ENCODE data around the gene FAM83B.
"Not testable (repeated sequence)": the region's sequence is repeated elsewhere in the genome, so short reads cannot be mapped to it uniquely, and the experiment has no call there.

The FAM83B gene, protein sequence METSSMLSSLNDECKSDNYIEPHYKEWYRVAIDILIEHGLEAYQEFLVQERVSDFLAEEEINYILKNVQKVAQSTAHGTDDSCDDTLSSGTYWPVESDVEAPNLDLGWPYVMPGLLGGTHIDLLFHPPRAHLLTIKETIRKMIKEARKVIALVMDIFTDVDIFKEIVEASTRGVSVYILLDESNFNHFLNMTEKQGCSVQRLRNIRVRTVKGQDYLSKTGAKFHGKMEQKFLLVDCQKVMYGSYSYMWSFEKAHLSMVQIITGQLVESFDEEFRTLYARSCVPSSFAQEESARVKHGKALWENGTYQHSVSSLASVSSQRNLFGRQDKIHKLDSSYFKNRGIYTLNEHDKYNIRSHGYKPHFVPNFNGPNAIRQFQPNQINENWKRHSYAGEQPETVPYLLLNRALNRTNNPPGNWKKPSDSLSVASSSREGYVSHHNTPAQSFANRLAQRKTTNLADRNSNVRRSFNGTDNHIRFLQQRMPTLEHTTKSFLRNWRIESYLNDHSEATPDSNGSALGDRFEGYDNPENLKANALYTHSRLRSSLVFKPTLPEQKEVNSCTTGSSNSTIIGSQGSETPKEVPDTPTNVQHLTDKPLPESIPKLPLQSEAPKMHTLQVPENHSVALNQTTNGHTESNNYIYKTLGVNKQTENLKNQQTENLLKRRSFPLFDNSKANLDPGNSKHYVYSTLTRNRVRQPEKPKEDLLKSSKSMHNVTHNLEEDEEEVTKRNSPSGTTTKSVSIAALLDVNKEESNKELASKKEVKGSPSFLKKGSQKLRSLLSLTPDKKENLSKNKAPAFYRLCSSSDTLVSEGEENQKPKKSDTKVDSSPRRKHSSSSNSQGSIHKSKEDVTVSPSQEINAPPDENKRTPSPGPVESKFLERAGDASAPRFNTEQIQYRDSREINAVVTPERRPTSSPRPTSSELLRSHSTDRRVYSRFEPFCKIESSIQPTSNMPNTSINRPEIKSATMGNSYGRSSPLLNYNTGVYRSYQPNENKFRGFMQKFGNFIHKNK

DNA sequence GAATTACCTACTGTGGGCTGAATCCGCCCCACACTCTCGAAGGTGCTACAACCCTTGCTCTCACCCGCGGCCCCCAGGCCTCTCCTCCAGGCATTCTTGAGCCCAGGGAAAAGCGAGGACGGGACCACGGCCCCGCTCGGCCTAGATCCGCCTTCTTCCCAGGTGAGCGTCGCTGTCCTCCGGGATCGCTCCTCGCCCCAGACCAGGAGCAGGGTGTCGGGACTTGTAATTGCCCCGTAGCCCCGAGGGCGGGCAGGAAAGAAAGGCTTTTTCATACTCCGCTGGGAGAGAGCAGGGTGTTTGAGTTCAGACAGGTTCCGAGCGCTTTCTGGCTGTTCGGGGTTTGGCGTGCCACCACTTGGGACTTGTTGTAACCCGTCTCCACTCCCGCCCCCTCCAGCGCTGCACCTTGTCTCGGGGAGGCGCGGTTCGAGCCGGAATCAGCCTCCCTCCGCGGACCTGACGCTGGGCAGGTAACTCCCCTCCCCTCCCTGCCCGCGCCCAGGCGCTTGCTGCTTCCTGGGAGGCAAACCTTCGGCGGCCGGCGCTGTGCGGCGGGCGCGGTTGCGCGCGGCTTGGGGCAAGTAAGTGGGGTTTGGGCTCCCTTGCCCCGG is at the start of gene FAM83B:
TSS of gene FAM83B (plus strand) at position 529 of the 614 bp plus-strand sequence. CDS start 23,476 bp downstream, outside the sequence.
- TF ChIP-seq, protein P1, sequence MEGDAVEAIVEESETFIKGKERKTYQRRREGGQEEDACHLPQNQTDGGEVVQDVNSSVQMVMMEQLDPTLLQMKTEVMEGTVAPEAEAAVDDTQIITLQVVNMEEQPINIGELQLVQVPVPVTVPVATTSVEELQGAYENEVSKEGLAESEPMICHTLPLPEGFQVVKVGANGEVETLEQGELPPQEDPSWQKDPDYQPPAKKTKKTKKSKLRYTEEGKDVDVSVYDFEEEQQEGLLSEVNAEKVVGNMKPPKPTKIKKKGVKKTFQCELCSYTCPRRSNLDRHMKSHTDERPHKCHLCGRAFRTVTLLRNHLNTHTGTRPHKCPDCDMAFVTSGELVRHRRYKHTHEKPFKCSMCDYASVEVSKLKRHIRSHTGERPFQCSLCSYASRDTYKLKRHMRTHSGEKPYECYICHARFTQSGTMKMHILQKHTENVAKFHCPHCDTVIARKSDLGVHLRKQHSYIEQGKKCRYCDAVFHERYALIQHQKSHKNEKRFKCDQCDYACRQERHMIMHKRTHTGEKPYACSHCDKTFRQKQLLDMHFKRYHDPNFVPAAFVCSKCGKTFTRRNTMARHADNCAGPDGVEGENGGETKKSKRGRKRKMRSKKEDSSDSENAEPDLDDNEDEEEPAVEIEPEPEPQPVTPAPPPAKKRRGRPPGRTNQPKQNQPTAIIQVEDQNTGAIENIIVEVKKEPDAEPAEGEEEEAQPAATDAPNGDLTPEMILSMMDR (IDR thresholded peaks at IDR 0.05; ENCODE audit: insufficient read depth, low read length, poor library complexity, severe bottlenecking): no peak
- no peaks in the 10 kb centered on the region for H3K36me3 ChIP-seq (ENCODE audit: control insufficient read depth, insufficient read depth, low read length)
- H3K4me3 ChIP-seq (replicated peaks; ENCODE audit: low read depth, low read length): no peak within 1 kb of the TSS
- no peaks in the 10 kb centered on the region for H3K27me3 ChIP-seq (replicated peaks; ENCODE audit: control insufficient read depth, insufficient read depth, low read length)
- DNase-seq (ENCODE audit: extremely low read depth, insufficient read length): no peak

DNA sequence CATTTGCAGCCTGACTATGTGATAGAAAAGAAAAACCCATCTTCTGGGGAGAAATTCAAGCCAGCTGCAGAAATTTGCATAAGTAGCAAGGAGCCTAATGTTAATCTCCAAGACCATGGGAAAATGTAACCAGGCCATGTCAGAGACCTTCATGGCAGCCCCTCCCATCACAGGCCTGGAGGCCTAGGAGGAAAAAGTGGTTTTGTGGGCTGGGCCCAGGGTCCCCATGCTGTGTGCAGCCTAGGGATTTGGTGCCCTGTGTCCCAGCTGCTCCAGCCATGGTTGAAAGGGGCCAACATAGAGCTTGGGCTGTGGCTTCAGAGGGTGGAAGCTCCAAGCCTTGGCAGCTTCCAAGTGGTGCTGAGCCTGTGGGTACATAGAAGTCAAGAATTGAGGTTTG is 49.7 kb upstream of the FAM83B start:
- H3K36me3 ChIP-seq (ENCODE audit: control insufficient read depth, insufficient read depth, low read length); H3K27me3 ChIP-seq (replicated peaks; ENCODE audit: control insufficient read depth, insufficient read depth, low read length); DNase-seq (ENCODE audit: extremely low read depth, insufficient read length); H3K4me3 ChIP-seq (replicated peaks; ENCODE audit: low read depth, low read length): not testable (repeated sequence)

DNA sequence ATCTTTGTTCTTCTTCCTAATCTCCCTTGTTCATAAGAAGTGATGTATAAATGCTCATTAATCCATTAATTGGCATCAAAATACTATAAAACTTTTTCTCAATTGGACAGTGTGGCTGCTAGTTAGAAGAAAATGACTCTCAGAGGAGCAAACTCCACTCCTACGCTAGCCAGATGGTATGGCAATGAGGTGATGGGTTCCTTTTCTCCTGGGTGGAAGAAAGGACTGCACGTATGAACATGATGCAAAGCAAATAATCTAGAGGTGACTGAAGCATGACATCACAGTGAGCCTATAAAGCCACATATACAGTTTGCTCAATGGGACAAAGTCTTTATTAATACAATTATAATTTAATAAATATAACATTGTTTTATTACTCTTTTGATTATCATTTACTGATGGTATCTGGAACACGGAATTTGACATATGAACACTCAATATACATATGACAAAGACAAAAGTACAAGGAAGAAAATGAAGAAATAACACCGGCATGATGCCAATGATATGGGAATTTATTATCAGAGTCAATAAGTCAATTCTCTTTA is 46.4 kb upstream of the FAM83B start:
- Histone ChIP-seq H3K27me3 (replicated peaks; ENCODE audit: control insufficient read depth, insufficient read depth, low read length) (no peaks in the 10 kb centered on the region), H3K36me3 (ENCODE audit: control insufficient read depth, insufficient read depth, low read length) (no peaks in the 10 kb centered on the region), H3K4me3 (replicated peaks; ENCODE audit: low read depth, low read length) (no peak overlapping the region)
- TF ChIP-seq, protein P1 (IDR thresholded peaks at IDR 0.05; ENCODE audit: insufficient read depth, low read length, poor library complexity, severe bottlenecking): no peak
- no peak for DNase-seq (ENCODE audit: extremely low read depth, insufficient read length)

DNA sequence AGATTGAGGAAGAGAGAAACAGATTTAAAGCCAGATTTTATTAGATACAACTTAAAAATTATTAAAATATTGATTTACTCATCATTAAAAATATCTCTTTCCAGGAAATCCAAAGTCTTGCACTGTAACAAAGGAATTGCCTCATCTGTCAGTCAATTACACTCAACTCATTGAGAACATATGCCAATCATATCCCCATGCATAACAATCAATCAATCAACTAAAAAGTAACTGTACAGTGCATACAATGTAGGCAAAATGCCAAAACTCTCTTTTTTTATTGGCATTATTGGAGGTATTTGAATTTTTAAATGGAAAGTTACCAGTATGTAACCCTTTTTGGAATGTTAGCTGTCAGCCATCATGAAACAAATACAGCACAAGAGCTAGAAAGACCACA is 45.3 kb upstream of the FAM83B start:
- H3K36me3 ChIP-seq (ENCODE audit: control insufficient read depth, insufficient read depth, low read length): no peaks in the 10 kb centered on the region
- no peaks in the 10 kb centered on the region for H3K27me3 ChIP-seq (replicated peaks; ENCODE audit: control insufficient read depth, insufficient read depth, low read length)
- no peak overlapping the region for H3K4me3 ChIP-seq (replicated peaks; ENCODE audit: low read depth, low read length)
- TF ChIP-seq, protein P1 (IDR thresholded peaks at IDR 0.05; ENCODE audit: insufficient read depth, low read length, poor library complexity, severe bottlenecking): no peak
- no peak for DNase-seq (ENCODE audit: extremely low read depth, insufficient read length)

DNA sequence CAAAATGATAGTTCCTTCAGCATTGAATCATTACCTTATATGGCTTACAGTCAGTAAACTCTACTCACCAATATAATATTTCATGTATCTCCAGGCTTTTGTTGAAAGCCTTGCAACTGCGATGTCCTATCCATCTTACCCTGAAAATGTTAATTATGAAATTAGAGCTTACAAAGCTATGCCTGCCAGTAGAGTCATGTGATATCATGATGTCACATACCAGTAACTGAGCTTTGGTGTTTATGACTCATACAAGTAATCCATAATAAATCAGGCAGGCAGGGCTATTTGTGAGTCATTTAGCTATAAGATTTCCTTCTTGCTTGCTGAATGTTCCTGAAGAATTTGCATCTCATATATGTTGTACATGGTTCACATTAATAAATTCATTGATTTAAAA is 44.9 kb upstream of the FAM83B start:
- Histone ChIP-seq H3K27me3 (replicated peaks; ENCODE audit: control insufficient read depth, insufficient read depth, low read length) (no peaks in the 10 kb centered on the region), H3K4me3 (replicated peaks; ENCODE audit: low read depth, low read length) (no peak overlapping the region), H3K36me3 (ENCODE audit: control insufficient read depth, insufficient read depth, low read length) (no peaks in the 10 kb centered on the region)
- no peak for DNase-seq (ENCODE audit: extremely low read depth, insufficient read length)
- TF ChIP-seq, protein P1 (IDR thresholded peaks at IDR 0.05; ENCODE audit: insufficient read depth, low read length, poor library complexity, severe bottlenecking): no peak
